SH-SY5Y (cell line): ENCODE measurements around the gene CTTN.

ENCODE experiments used
- GATA2 ChIP-seq: IDR thresholded peaks from 2 replicates; pipeline ENCODE4 v1.6.1; 2011; ENCODE audit warnings: mild to moderate bottlenecking, low read depth, low read length
- GATA3 ChIP-seq: IDR thresholded peaks from 2 replicates; pipeline ENCODE4 v1.6.1; 2011; ENCODE audit warnings: low read depth, mild to moderate bottlenecking, low read length, moderate library complexity

DNA sequence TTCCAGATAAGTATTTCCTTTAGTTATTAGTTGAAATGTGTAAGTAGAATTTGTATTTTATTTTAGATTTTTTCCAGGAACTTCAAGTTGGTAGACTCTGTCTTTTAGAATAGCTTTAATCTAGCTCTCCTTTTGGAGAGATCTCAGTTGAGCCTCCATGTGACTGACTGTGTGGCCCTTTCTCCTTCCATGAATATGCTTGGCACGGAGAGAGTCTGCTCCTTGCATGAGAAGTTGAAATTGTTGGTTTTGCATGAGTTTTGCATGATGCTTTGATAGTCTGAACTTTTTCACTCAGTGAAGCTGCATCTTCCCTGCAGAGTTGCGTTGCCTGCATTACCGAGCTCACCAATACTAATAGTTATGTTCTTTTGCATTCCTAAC is 32.8 kb upstream of the CTTN start:
- no peak for TF ChIP-seq GATA3
- TF ChIP-seq GATA2: no peak
